PFSK-1 (cell line): Measurements from ENCODE around the gene KTN1.

Experiments used
- FOXP2 ChIP-seq: optimal IDR thresholded peaks from 2 replicates; pipeline ENCODE3; 2011; ENCODE audit warnings: borderline replicate concordance, control low read depth, inconsistent platforms; ENCODE audit not compliant: insufficient read depth; ENCODE audit errors: extremely low read length, extremely low read depth
- POLR2AphosphoS5 ChIP-seq: IDR thresholded peaks from 2 replicates; pipeline ENCODE4 v1.6.1; 2012; ENCODE audit warnings: low read depth, mild to moderate bottlenecking, control low read depth, low read length, moderate library complexity
- SIN3A ChIP-seq: IDR thresholded peaks from 2 replicates; pipeline ENCODE4 v1.6.1; 2012; ENCODE audit warnings: mild to moderate bottlenecking, low read length, moderate library complexity, borderline replicate concordance; ENCODE audit not compliant: insufficient read depth
- TAF1 ChIP-seq: IDR thresholded peaks from 2 replicates; pipeline ENCODE4 v1.6.1; 2012; ENCODE audit warnings: low read length, control low read depth, borderline replicate concordance; ENCODE audit not compliant: insufficient read depth
- TF ChIP-seq, protein P1 (sequence below), 2 experiments: IDR thresholded peaks; 2 replicates each; pipeline versions ENCODE4 v1.6.1 to v1.8.0; 2011 to 2012; ENCODE audit warnings: low read depth in 2 of 2, low read length in 2 of 2, control low read depth in 1 of 2, inconsistent platforms in 1 of 2, mild to moderate bottlenecking in 1 of 2, moderate library complexity in 1 of 2; ENCODE audit not compliant: insufficient read depth in 1 of 2

DNA sequence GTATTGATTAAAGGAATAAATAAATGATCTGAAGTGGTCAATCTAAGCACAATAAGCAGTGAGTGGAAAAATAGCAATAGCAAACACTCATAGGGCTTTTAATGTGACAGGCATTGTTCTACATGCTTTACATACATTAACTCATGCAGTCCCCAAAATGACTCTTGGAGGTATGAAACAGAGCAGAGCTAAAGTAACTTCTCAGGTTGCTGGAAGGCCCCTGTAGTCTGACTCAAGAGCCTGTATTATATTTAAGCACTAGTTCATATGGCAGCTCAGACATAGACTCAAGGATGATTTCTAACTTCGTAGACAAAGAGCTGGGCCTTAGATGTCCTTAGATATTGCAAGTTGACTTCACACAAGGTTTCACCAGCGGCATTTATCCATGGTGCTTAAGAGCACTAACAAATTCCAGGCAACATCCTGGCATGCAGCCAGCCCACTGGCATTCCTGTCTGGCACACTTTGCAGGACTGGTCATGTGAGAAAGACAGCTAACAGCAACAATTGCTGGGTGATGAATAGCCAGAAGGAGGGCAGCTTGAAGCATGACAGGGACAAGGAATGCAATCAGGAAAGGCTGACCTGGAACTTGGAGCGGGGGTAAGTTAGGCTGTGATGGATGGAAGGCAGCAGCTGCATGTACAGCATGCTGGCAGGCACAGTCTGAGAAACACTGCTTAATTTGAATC, 22.9 kb upstream of the KTN1 start:
- TF ChIP-seq POLR2AphosphoS5 (no peak), TAF1 (no peak), SIN3A (no peak), FOXP2 (no peak)
- TF ChIP-seq, protein P1, sequence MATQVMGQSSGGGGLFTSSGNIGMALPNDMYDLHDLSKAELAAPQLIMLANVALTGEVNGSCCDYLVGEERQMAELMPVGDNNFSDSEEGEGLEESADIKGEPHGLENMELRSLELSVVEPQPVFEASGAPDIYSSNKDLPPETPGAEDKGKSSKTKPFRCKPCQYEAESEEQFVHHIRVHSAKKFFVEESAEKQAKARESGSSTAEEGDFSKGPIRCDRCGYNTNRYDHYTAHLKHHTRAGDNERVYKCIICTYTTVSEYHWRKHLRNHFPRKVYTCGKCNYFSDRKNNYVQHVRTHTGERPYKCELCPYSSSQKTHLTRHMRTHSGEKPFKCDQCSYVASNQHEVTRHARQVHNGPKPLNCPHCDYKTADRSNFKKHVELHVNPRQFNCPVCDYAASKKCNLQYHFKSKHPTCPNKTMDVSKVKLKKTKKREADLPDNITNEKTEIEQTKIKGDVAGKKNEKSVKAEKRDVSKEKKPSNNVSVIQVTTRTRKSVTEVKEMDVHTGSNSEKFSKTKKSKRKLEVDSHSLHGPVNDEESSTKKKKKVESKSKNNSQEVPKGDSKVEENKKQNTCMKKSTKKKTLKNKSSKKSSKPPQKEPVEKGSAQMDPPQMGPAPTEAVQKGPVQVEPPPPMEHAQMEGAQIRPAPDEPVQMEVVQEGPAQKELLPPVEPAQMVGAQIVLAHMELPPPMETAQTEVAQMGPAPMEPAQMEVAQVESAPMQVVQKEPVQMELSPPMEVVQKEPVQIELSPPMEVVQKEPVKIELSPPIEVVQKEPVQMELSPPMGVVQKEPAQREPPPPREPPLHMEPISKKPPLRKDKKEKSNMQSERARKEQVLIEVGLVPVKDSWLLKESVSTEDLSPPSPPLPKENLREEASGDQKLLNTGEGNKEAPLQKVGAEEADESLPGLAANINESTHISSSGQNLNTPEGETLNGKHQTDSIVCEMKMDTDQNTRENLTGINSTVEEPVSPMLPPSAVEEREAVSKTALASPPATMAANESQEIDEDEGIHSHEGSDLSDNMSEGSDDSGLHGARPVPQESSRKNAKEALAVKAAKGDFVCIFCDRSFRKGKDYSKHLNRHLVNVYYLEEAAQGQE (IDR thresholded peaks at IDR 0.05; ENCODE audit: insufficient read depth in 1 of 2, low read depth in 2 of 2, low read length in 2 of 2): no peak
